H9 (cell line): ENCODE measurements around the gene ATXN3L. TPM values are rescaled to one million over a fixed set of nuclear protein-coding genes. Genes with fewer than 3 reads are reported as not detected.

ENCODE experiments used
- DNase-seq: peaks from one replicate; pipeline ENCODE4 v3.0.0-alpha.2; 2017
- H2AFZ ChIP-seq: one replicate; pipeline ENCODE4 v1.6.1; 2013; ENCODE audit warnings: mild to moderate bottlenecking, low read length, control low read depth, moderate library complexity
- H2AK5ac ChIP-seq: 2 replicates; pipeline ENCODE4 v1.6.1; 2013; ENCODE audit warnings: low read length, control low read depth, mixed read lengths; ENCODE audit not compliant: insufficient read length
- H2BK120ac ChIP-seq: one replicate; pipeline ENCODE4 v1.6.1; 2013; ENCODE audit warnings: low read depth, mild to moderate bottlenecking, low read length, control low read depth, inconsistent platforms; ENCODE audit not compliant: poor library complexity, severe bottlenecking
- H2BK12ac ChIP-seq: 2 replicates; pipeline ENCODE4 v1.6.1; 2013; ENCODE audit warnings: low read length, control low read depth, mixed read lengths, low read depth; ENCODE audit not compliant: insufficient read length
- H2BK15ac ChIP-seq: 2 replicates; pipeline ENCODE4 v1.6.1; 2013; ENCODE audit warnings: low read depth, low read length, control low read depth
- H2BK20ac ChIP-seq: one replicate; pipeline ENCODE4 v1.6.1; 2013; ENCODE audit warnings: low read depth, mild to moderate bottlenecking, low read length, control low read depth, inconsistent platforms; ENCODE audit not compliant: poor library complexity, severe bottlenecking
- H2BK5ac ChIP-seq: 2 replicates; pipeline ENCODE4 v1.6.1; 2013; ENCODE audit warnings: low read length, control low read depth, mixed read lengths; ENCODE audit not compliant: insufficient read length
- H3K14ac ChIP-seq: 2 replicates; pipeline ENCODE4 v1.6.1; 2013; ENCODE audit warnings: low read length, control low read depth; ENCODE audit not compliant: insufficient read depth
- H3K18ac ChIP-seq: 2 replicates; pipeline ENCODE4 v1.6.1; 2013; ENCODE audit warnings: low read depth, mild to moderate bottlenecking, mixed read lengths, low read length, control low read depth; ENCODE audit not compliant: insufficient read length
- H3K23ac ChIP-seq: 2 replicates; pipeline ENCODE4 v1.6.1; 2013; ENCODE audit warnings: low read length, control low read depth, mixed read lengths, low read depth; ENCODE audit not compliant: insufficient read length
- H3K23me2 ChIP-seq: 2 replicates; pipeline ENCODE4 v1.6.1; 2013; ENCODE audit warnings: low read depth, mild to moderate bottlenecking, mixed read lengths, low read length, control low read depth; ENCODE audit not compliant: insufficient read length, poor library complexity, severe bottlenecking
- H3K27ac ChIP-seq: 2 replicates; pipeline ENCODE4 v1.5.1; 2013; ENCODE audit warnings: low read length, control low read depth, mixed read lengths, low read depth; ENCODE audit not compliant: insufficient read length
- H3K27me3 ChIP-seq: 2 replicates; pipeline ENCODE4 v1.6.1; 2013; ENCODE audit warnings: low read length, control low read depth, inconsistent platforms; ENCODE audit not compliant: insufficient read depth
- H3K4ac ChIP-seq: 2 replicates; pipeline ENCODE4 v1.6.1; 2013; ENCODE audit warnings: low read depth, mild to moderate bottlenecking, control low read depth, inconsistent platforms, low read length, moderate library complexity
- H3K4me1 ChIP-seq: 2 replicates; pipeline ENCODE4 v1.6.1; 2013; ENCODE audit warnings: low read length, control low read depth, inconsistent platforms; ENCODE audit not compliant: insufficient read depth
- H3K4me2 ChIP-seq: 2 replicates; pipeline ENCODE4 v1.6.1; 2013; ENCODE audit warnings: low read length, control low read depth, mixed read lengths; ENCODE audit not compliant: insufficient read length, insufficient read depth
- H3K56ac ChIP-seq: 2 replicates; pipeline ENCODE4 v1.6.1; 2013; ENCODE audit warnings: low read depth, mild to moderate bottlenecking, mixed read lengths, low read length, control low read depth; ENCODE audit not compliant: insufficient read length
- H3K79me1 ChIP-seq: 2 replicates; pipeline ENCODE4 v1.6.1; 2013; ENCODE audit warnings: low read depth, mild to moderate bottlenecking, moderate library complexity, low read length, control low read depth, inconsistent platforms; ENCODE audit not compliant: insufficient read depth, poor library complexity, severe bottlenecking
- H3K79me2 ChIP-seq: 2 replicates; pipeline ENCODE4 v1.6.1; 2013; ENCODE audit warnings: low read length, control low read depth, inconsistent platforms; ENCODE audit not compliant: insufficient read depth
- H3K9ac ChIP-seq: 2 replicates; pipeline ENCODE4 v1.6.1; 2013; ENCODE audit warnings: low read length, control low read depth, mixed read lengths; ENCODE audit not compliant: insufficient read length; ENCODE audit errors: extremely low read depth
- H3K9me3 ChIP-seq: one replicate; pipeline ENCODE4 v1.6.1; 2013; ENCODE audit warnings: low read depth, low read length, inconsistent platforms; ENCODE audit not compliant: control insufficient read depth
- H3T11ph ChIP-seq: one replicate; pipeline ENCODE4 v1.6.1; 2013; ENCODE audit warnings: mild to moderate bottlenecking, low read length, control low read depth, inconsistent platforms
- H4K20me1 ChIP-seq: one replicate; pipeline ENCODE4 v1.6.1; 2013; ENCODE audit not compliant: control insufficient read depth, insufficient read length, insufficient read depth
- H4K5ac ChIP-seq: 2 replicates; pipeline ENCODE4 v1.6.1; 2013; ENCODE audit warnings: low read depth, mild to moderate bottlenecking, mixed read lengths, low read length, control low read depth; ENCODE audit not compliant: insufficient read length
- H4K8ac ChIP-seq: replicated peaks from 2 replicates; pipeline ENCODE4 v1.6.1; 2013; ENCODE audit warnings: low read length, control low read depth, mixed read lengths, low read depth; ENCODE audit not compliant: insufficient read length
- H4K91ac ChIP-seq: 2 replicates; pipeline ENCODE4 v1.6.1; 2013; ENCODE audit warnings: low read depth, mild to moderate bottlenecking, moderate library complexity, mixed read lengths, low read length, control low read depth; ENCODE audit not compliant: insufficient read length
- H3K27ac Mint-ChIP-seq, 3 experiments: 2 replicates in 2 of 3; 3 replicates in 1 of 3; pipeline ENCODE4 v1.8.0; 2020 to 2021; ENCODE audit warnings: mixed read lengths in 3 of 3, mild to moderate bottlenecking in 1 of 3, moderate library complexity in 1 of 3
- H3K27me3 Mint-ChIP-seq: 2 replicates; pipeline ENCODE4 v1.8.0; 2021; ENCODE audit warnings: low read depth, mild to moderate bottlenecking, moderate library complexity, mixed read lengths
- H3K36me3 Mint-ChIP-seq, 3 experiments: 2 replicates in 2 of 3; 3 replicates in 1 of 3; pipeline ENCODE4 v1.8.0; 2020 to 2021; ENCODE audit warnings: low read depth in 3 of 3, mixed read lengths in 3 of 3; ENCODE audit not compliant: insufficient read depth in 1 of 3
- H3K4me1 Mint-ChIP-seq, 2 experiments: 2 replicates each; pipeline ENCODE4 v1.8.0; 2020; ENCODE audit warnings: mixed read lengths in 2 of 2
- H3K4me3 Mint-ChIP-seq, 2 experiments: 2 replicates in 1 of 2; 3 replicates in 1 of 2; pipeline ENCODE4 v1.8.0; 2020 to 2021; ENCODE audit warnings: mild to moderate bottlenecking in 2 of 2, mixed read lengths in 2 of 2, moderate library complexity in 1 of 2
- H3K9me3 Mint-ChIP-seq, 2 experiments: 2 replicates in 1 of 2; 3 replicates in 1 of 2; pipeline ENCODE4 v1.8.0; 2020; ENCODE audit warnings: mild to moderate bottlenecking in 2 of 2, mixed read lengths in 2 of 2, moderate library complexity in 1 of 2
- WGBS: extraction: QIAGEN DNeasy Blood & Tissue Kit; methylation state at CpG from one replicate; pipeline ENCODE4 v1.1.7; 2013; ENCODE audit warnings: missing lambda C conversion rate, low lambda C conversion rate, mixed read lengths; ENCODE audit not compliant: insufficient read length; ENCODE audit errors: extremely low coverage; 5-methylcytosine and 5-hydroxymethylcytosine counted together
- total RNA-seq: library from RNA; stranded (reverse); gene quantifications from 2 replicates; pipeline ENCODE4 v1.2.1, GENCODE V29; 2021
- TF ChIP-seq, protein P1 (sequence below): fragments of 200-600 bp; sonication (generic); conservative IDR thresholded peaks from 3 replicates; pipeline ENCODE4 v1.8.0; 2021; ENCODE audit warnings: antibody characterized with exemption, mild to moderate bottlenecking

The ATXN3L gene
- total RNA-seq, 1 experiment from 2014 or later, result not detected

DNA sequence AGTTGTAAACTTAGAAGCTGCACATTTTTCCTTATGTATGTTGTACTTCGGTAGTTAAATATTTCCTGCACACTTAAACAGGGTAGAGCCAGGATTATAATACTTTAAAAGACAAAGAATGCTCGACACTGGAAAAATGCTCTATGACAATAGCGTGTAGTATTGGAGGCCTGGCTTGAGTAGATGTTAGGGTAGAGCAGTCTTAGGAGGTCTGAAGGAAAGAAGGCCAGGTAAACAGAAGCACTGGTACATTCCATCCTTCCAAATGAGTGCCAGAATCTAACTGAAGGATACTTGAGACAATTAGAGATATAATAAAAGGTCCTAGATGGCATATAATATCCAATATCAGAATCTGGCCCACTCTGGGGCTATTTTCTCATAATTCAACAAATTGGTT, 42.3 kb downstream of the ATXN3L start:
- H3K9ac ChIP-seq, result no peak overlapping the region
- no peaks in the 10 kb centered on the region for H3K27me3 ChIP-seq
- peaks cover 5 to 20% (median 7%) of the 10 kb centered on the region in 3 experiments for H3K36me3 Mint-ChIP-seq
- H4K20me1 ChIP-seq, result no peaks in the 10 kb centered on the region
- H2BK15ac ChIP-seq, result no peak overlapping the region
- no peak overlapping the region for H2AFZ ChIP-seq
- no peaks in the 10 kb centered on the region for H3K4me1 ChIP-seq
- H2BK5ac ChIP-seq, result no peak overlapping the region
- no peak overlapping the region for H3K27ac ChIP-seq
- no peak overlapping the region for H3K4me2 ChIP-seq
- H3K27ac Mint-ChIP-seq, result no peak overlapping the region
- H2AK5ac ChIP-seq, result no peak overlapping the region
- no CpG with 5 or more reads among the region's 3 CpGs for WGBS
- H3K27me3 Mint-ChIP-seq, result no peaks in the 10 kb centered on the region; the same call in 1 of the 2 replicates
- H3K79me2 ChIP-seq, result no peaks in the 10 kb centered on the region
- H3K4ac ChIP-seq, result no peak overlapping the region
- peaks cover 59 to 60% of the 10 kb centered on the region in 2 experiments for H3K9me3 Mint-ChIP-seq
- H3K9me3 ChIP-seq, result peaks cover 9% of the 10 kb centered on the region
- H3K18ac ChIP-seq, result no peak overlapping the region
- no peak overlapping the region for H2BK12ac ChIP-seq
- TF ChIP-seq, protein P1, sequence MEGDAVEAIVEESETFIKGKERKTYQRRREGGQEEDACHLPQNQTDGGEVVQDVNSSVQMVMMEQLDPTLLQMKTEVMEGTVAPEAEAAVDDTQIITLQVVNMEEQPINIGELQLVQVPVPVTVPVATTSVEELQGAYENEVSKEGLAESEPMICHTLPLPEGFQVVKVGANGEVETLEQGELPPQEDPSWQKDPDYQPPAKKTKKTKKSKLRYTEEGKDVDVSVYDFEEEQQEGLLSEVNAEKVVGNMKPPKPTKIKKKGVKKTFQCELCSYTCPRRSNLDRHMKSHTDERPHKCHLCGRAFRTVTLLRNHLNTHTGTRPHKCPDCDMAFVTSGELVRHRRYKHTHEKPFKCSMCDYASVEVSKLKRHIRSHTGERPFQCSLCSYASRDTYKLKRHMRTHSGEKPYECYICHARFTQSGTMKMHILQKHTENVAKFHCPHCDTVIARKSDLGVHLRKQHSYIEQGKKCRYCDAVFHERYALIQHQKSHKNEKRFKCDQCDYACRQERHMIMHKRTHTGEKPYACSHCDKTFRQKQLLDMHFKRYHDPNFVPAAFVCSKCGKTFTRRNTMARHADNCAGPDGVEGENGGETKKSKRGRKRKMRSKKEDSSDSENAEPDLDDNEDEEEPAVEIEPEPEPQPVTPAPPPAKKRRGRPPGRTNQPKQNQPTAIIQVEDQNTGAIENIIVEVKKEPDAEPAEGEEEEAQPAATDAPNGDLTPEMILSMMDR, result no peak
- DNase-seq, result no peak
- no peak overlapping the region for H2BK20ac ChIP-seq
- H3K4me1 Mint-ChIP-seq, result peaks cover 5 to 6% of the 10 kb centered on the region in 2 experiments; a peak in 3 of 4 replicates
- H3K4me3 Mint-ChIP-seq, result no peak overlapping the region
- no peaks in the 10 kb centered on the region for H3K23me2 ChIP-seq
- H3K56ac ChIP-seq, result no peak overlapping the region
- no peak overlapping the region for H2BK120ac ChIP-seq
- H3T11ph ChIP-seq, result no peak overlapping the region
- H4K8ac ChIP-seq, result no peak overlapping the region
- H3K14ac ChIP-seq, result no peak overlapping the region
- H3K79me1 ChIP-seq, result no peaks in the 10 kb centered on the region
- no peak overlapping the region for H3K23ac ChIP-seq
- H4K5ac ChIP-seq, result no peak overlapping the region
- H4K91ac ChIP-seq, result no peak overlapping the region
